ENCODE data around the gene NEK4.
"Not testable (repeated sequence)": the region's sequence is repeated elsewhere in the genome, so short reads cannot be mapped to it uniquely, and the experiment has no call there.

Gene NEK4

GRCh38 chr3:52777959-52778805 is 7.4 kb upstream of the NEK4 start:
- DNase-seq: no peak

- no peak for DNase-seq
Measured at GRCh38 chr3:52777127-52777958, 6.6 kb upstream of the NEK4 start, which contains the start of gene ITIH1. Gene ITIH1 (plus strand): TSS chr3:52777599. CDS start chr3:52777616, 17 bp downstream.

GRCh38 chr3:52776486-52776885 is 5.7 kb upstream of the NEK4 start:
- not testable (repeated sequence) for DNase-seq

DNA sequence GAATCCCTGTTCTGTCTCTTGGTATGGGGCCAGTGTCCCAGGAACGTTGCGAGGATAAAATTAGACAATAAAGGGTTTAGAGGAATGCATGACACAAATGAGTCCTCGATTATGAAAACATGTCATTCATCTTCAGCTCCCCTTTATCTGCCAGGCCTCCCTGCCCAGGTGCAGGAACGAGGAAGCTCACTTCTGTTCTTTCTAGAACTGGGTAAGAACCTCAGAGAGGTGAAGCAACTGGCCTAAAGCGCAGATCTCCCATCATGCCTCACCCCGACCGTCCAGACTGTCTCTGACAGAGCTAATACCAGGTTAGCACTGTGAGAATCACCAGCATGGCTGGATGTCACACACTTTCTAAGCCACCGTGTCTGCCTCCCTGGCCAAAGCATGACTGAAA is 5.1 kb upstream of the NEK4 start:
- DNase-seq: no peak

DNA sequence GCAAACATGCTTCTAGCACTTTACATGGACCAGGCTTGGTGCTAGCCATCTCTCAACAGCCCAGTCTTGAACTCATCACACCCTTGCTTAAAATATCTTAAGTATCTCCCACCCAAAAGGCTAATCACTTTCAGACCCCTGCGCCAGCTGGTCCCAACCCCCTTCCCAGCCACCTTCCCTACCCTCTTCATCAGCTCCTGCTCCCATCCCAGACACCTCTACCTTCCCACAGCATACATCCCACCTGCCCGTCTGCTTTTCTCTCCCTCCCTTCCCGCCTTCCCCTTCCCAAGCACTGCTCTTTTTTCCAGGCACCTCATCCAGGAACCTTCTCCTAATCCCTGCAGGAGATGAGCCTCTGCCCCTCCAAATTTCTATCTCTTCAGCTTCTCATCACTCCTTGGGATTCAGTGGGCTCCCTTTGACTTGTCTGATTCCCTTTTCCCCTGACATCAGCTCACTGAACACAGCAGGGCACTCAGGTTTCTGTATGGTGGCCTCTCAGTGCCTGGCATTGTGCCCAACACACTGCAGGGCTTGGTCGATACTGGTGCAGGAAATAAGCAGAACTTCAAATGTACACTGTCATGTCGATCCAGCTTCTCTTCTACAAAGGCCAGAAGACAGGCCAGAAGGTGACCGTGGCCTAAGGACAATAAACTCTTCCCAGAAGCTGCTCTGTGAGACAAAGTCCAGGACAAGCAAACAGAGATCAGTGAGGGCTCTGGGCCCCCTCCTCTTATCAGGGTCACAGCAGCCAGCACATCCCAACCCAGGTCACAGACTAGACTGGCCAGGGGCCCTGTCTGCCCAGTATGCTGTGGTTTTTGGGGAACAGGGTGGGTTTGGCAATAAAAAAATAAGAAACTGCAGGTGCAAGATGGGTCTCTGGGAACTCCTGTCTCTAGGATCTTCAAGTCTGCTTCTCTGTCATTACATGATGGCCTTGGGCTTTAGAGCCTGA is 4.4 kb upstream of the NEK4 start:
- no peak for DNase-seq

- no peak for DNase-seq
Measured at GRCh38 chr3:52774066-52774713, 3.5 kb upstream of the NEK4 start.

DNA sequence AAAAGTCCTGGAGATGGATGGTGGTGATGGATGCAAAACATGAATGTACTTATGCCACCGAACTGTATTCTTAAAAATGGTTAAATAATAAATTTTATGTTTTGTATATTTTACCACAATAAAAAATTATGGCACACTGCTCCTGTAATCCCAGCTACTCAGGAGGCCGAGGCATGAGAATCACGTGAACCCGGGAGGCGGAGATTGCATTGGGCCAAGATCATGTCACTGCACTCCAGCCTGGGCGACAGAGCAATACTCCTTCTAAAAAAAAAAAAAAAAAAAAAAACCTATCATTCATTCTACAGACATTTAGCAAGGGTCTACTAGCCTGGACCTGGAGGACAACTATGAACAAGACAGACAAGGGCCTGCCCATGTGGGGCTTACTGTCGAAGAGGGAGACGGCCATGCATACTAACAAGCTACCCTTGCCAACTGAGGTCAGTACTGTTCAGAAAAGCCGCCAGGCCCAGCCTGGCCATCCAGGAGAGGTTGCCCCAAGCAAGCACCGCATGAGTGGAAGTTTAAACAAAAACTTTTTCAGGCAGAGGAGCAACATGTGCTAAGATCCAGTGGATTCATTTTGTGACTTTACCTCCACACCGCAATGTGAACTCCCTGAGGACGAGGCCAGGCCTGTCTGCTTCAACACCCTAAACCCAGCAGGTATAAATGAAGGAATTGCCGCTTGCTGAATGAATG is 2.8 kb upstream of the NEK4 start:
- DNase-seq: no peak

DNA sequence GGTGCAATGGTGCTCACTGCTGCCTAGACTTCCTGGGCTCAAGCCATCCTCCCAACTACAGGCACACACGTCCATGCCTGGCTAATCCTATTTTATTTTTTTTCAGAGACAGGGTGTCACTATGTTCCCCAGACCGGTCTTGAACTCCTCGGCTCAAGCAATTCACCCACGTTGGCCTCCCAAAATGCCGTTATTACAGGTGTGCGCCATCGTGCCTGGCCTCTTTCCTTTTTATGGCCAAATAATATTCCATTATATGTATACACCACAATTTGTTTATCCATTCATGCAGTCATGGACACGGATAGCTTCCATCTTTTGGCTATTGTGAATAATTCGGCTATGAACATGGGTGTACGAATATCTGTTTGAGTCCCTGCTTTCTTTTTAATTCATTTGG is 962 bp upstream of the NEK4 start:
- DNase-seq: no peak

GRCh38 chr3:52771334-52771681 is 568 bp upstream of the NEK4 start:
- no peak for DNase-seq

GRCh38 chr3:52769786-52770455 is 819 bp downstream of the NEK4 start:
- no peak for DNase-seq

GRCh38 chr3:52763466-52763865 is 7.3 kb downstream of the NEK4 start:
- DNase-seq: no peak

- DNase-seq: no peak
Measured at GRCh38 chr3:52756141-52756540, 14.6 kb downstream of the NEK4 start.

DNA sequence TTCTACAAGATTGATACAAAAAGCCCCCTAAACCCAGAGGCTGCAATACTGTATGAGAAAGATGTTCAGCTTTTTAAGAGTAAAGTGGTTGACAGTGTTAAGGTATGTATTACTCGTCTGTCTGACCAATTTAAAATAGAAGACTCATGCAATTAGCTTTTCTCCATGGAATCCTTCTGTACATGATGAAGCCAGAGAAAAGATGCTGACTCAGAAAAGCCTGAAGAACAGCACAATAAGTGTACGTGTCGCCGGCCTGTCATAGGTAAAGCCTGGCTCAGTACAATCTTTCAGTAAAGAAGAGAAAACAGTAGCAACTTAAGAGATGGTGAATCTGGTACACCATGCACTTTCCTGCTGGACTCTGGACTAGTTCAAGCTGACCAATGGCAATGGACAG is 16.4 kb downstream of the NEK4 start:
- DNase-seq: no peak

DNA sequence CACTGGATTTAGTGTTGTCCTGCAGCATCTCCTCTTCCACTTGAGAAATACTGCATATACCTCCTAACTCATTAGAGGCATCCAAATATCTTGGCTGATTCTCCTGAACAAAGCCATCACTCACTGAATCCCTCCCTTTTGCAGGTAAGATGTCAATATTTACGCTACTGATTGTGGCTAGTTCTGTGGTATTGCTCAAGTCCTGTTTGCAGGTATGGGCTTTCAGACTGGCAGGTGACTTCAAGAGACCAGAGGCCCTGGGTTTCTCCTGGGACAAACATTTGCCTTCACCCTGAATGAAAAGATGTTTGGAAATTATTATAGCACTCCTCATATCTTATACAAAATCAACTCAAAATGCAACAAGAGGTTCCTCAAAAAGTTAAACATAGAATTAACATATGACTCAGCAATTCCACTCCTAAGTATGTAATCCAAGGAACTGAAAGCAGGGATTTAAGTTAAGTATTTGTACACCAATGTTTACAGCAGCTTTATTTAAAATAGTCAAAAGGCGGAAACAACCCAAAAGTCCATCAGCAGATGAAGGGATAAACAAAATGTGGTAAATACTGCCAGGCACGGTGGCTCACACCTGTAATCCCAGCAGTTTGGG is 18.6 kb downstream of the NEK4 start:
- DNase-seq: no peak

GRCh38 chr3:52743721-52744120 is 27.0 kb downstream of the NEK4 start:
- DNase-seq: no peak

DNA sequence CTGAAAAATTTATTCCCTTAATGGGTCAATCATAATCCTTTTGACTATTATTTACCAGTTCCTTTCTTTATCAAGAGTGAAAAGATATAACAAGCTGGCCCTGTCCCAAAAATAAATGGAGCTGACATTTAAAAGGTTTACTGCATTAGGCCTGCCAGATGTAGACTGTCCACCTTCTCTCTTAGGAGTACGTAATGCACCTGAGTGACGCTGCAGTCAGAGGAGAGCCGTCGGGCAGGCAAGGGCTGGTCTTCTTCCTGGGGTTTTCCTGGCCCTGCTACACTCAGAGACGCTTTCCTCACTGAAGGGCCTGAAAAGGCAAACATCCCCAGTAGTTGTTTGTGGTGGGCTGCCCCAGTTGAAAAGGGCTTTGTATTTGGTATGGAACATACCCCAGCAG is 27.6 kb downstream of the NEK4 start:
- DNase-seq: no peak

DNA sequence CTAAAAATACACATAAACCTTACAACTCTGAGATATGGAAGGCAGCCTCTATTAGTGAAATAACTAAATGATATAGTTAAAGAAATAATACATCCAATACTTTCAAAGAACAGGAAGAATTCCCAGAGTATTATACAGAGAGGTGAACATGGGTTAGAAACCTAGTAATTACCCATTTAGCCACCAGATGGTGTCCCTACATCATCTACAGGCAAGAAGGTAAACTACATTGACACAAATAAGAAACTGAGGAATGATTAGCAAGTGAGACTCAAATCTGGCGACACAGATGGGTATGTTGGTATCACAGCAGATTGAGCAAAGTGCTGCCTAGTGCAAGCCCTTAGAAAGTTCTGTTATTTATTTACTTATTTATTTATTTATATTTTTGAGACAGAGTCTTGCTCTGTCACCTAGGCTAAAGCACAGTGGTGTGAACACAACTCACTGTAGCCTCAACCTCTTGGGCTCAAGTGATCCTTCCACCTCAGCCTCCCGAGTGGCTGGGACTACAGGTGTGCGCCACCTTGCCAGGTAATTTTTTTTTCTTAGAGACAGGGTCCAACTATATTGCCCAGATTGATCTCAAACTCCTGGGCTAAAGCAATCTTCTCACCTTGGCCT is 28.2 kb downstream of the NEK4 start:
- DNase-seq: no peak

DNA sequence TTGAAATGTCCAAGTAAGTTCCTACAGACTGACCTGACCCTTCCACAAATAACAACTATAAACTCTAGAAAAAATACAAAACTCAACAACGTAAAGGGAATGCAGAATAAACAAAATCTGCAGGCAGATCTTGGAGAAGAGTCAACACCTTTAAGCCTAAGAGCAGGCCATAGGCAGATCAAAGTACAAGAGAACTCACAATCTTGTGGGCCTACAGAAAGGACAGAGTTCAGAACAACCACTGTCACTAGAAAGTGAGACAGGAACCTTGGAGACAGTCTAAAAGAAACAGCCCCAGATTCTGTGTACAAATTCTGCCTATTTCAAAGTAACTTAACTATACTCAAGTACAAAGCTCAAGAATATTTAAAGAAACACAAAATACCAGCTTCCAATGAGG is 31.0 kb downstream of the NEK4 start:
- DNase-seq: no peak

- no peak for DNase-seq
Measured at GRCh38 chr3:52733256-52733891, 37.4 kb downstream of the NEK4 start.

- DNase-seq: no peak
Measured at GRCh38 chr3:52731590-52731989, 39.1 kb downstream of the NEK4 start.
